ENCODE measurements around the gene ZDHHC8. TPM values are rescaled to one million over a fixed set of nuclear protein-coding genes. Genes with fewer than 3 reads are reported as not detected.

Gene ZDHHC8
- total and polyA plus RNA-seq, 10 of the 15 experiments (the other 5 are each of a cell fraction or from before 2014, with no cell fraction given), result 0.03 to 46.3 (median 5.3) TPM

- Histone ChIP-seq H3K79me2 (ENCODE audit: control insufficient read depth, insufficient read depth, low read length) (no peaks in the 10 kb centered on the region), H3K36me3 (ENCODE audit: control insufficient read depth in 2 of 2, insufficient read depth in 2 of 2, low read length in 1 of 2) (peaks cover 35 to 37% of the 10 kb centered on the region in 2 experiments), H3K4me1 (ENCODE audit: control insufficient read depth, insufficient read depth, low read length) (no peaks in the 10 kb centered on the region), H3K9ac (ENCODE audit: control insufficient read depth, insufficient read depth, low read length) (no peak overlapping the region), H2AFZ (ENCODE audit: control insufficient read depth, low read depth, low read length) (no peak overlapping the region), H3K27me3 (replicated peaks in 1 of 2; ENCODE audit: control insufficient read depth in 2 of 2, insufficient read depth in 2 of 2, low read length in 1 of 2) (no peaks in the 10 kb centered on the region), H3K4me2 (ENCODE audit: control insufficient read depth, insufficient read depth) (no peak overlapping the region), H3K9me3 (replicated peaks; ENCODE audit: control insufficient read depth, insufficient read depth, low read length) (no peaks in the 10 kb centered on the region), H4K20me1 (ENCODE audit: control insufficient read depth, insufficient read depth) (no peaks in the 10 kb centered on the region), H3K27ac (ENCODE audit: control insufficient read depth, insufficient read depth) (no peak overlapping the region), H3K4me3 (no peak overlapping the region)
- ATAC-seq (no peak), FAIRE-seq (no peak), DNase-seq (ENCODE audit: low read depth, low spot score) (no peak)
- CTCF ChIA-PET, result no interaction called here
- in situ Hi-C loops (cut with MboI) (no loop called here), intact Hi-C loops (cut with micrococcal nuclease; ENCODE audit: unreplicated experiment) (no loop called here)
- TF ChIP-seq ZNF592 (IDR thresholded peaks at IDR 0.05), result no peak
- no TSS peak for BruUV-seq (replicated peaks)
- SMC1A ChIA-PET (ENCODE audit: uncharacterized antibody, unreplicated experiment), result no interaction called here
- POLR2A ChIA-PET, result no interaction called here
- RAD21 ChIA-PET (ENCODE audit: unreplicated experiment), result no interaction called here
- WGBS (ENCODE audit: insufficient coverage, insufficient replicate concordance, low lambda C conversion rate, missing lambda C conversion rate), result 94% methylated on average over 15 of the region's 15 CpGs
Observed at GRCh38 chr22:20094197-20094807, 37.3 kb upstream of the ZDHHC8 start.

GRCh38 chr22:20095521-20095920, 36.1 kb upstream of the ZDHHC8 start:
- Histone ChIP-seq H3K9me3 (replicated peaks; ENCODE audit: control insufficient read depth, insufficient read depth, low read length) (no peaks in the 10 kb centered on the region), H3K27ac (ENCODE audit: control insufficient read depth, insufficient read depth) (no peak overlapping the region), H3K4me3 (no peak overlapping the region), H3K79me2 (ENCODE audit: control insufficient read depth, insufficient read depth, low read length) (no peaks in the 10 kb centered on the region), H3K27me3 (replicated peaks in 1 of 2; ENCODE audit: control insufficient read depth in 2 of 2, insufficient read depth in 2 of 2, low read length in 1 of 2) (no peaks in the 10 kb centered on the region), H3K36me3 (ENCODE audit: control insufficient read depth in 2 of 2, insufficient read depth in 2 of 2, low read length in 1 of 2) (peaks cover 31% of the 10 kb centered on the region in 2 experiments), H2AFZ (ENCODE audit: control insufficient read depth, low read depth, low read length) (no peak overlapping the region), H3K9ac (ENCODE audit: control insufficient read depth, insufficient read depth, low read length) (no peak overlapping the region), H4K20me1 (ENCODE audit: control insufficient read depth, insufficient read depth) (no peaks in the 10 kb centered on the region), H3K4me1 (ENCODE audit: control insufficient read depth, insufficient read depth, low read length) (no peaks in the 10 kb centered on the region), H3K4me2 (ENCODE audit: control insufficient read depth, insufficient read depth) (no peak overlapping the region)
- 86% methylated on average over 4 of the region's 4 CpGs for WGBS (ENCODE audit: insufficient coverage, insufficient replicate concordance, low lambda C conversion rate, missing lambda C conversion rate)
- ChIA-PET RAD21 (ENCODE audit: unreplicated experiment) (no interaction called here), SMC1A (ENCODE audit: uncharacterized antibody, unreplicated experiment) (no interaction called here), CTCF (interaction anchor here (1.1 kb wide), 1 partner anchor 73 kb away, joined by 3 read pairs; no protein-coding TSS in a partner anchor), POLR2A (interaction anchor here (0.6 to 0.8 kb wide), 2 partner anchors 9 to 75 kb away, joined by 3 to 4 read pairs; no protein-coding TSS in a partner anchor)
- FAIRE-seq, result no peak
- no peak for DNase-seq (ENCODE audit: low read depth, low spot score)
- in situ Hi-C loops (cut with MboI), result no loop called here
- intact Hi-C loops (cut with micrococcal nuclease; ENCODE audit: unreplicated experiment), result no loop called here
- no TSS peak for BruUV-seq (replicated peaks)
- no peak for ATAC-seq
- TF ChIP-seq POLR2AphosphoS5 (IDR thresholded peaks at IDR 0.05; ENCODE audit: low read length) (no peak), CHD4 (IDR thresholded peaks at IDR 0.05) (no peak), JUNB (IDR thresholded peaks at IDR 0.05) (no peak), MTA3 (IDR thresholded peaks at IDR 0.05; ENCODE audit: borderline replicate concordance, low read length) (no peak), SPI1 (IDR thresholded peaks at IDR 0.05; ENCODE audit: borderline replicate concordance, insufficient read depth, low read depth, low read length) (no peak), LARP7 (IDR thresholded peaks at IDR 0.05) (no peak), SMAD1 (IDR thresholded peaks at IDR 0.05; ENCODE audit: low read depth, partially characterized antibody) (no peak), CHD2 (IDR thresholded peaks at IDR 0.05; ENCODE audit: borderline replicate concordance, low read depth, low read length) (no peak), NR2C1 (IDR thresholded peaks at IDR 0.05) (no peak), BCL3 (IDR thresholded peaks at IDR 0.05; ENCODE audit: borderline replicate concordance, insufficient read depth, low read depth, low read length, poor library complexity, severe bottlenecking) (no peak)

All from GM12878 (cell line).